Measurements from ENCODE around the gene SETDB1. TPM values are rescaled to one million over a fixed set of nuclear protein-coding genes. Genes with fewer than 3 reads are reported as not detected.
"Not testable (repeated sequence)": the region's sequence is repeated elsewhere in the genome, so short reads cannot be mapped to it uniquely, and the experiment has no call there.

Gene SETDB1
- total RNA-seq (2014; rRNA removed; shearing (Covaris generic)) (21.4 and 30.2 TPM in 2 replicates), polyA plus RNA-seq (2016; fragmentation: Nextera tagmentation; extraction: Ambion mirVana) (9.7 and 10.2 TPM in 2 replicates)

GRCh38 chr1:150926097-150926741 is at the start of gene SETDB1:
SETDB1 (plus strand) TSS chr1:150926363; CDS start chr1:150927715, 1,352 bp downstream.
- Histone ChIP-seq H3K4me3 (peak within 1 kb of the TSS; percentile 86), H3K4me2 (ENCODE audit: unreplicated experiment) (peak within 1 kb of the TSS; percentile 89), H3K79me2 (ENCODE audit: insufficient read depth) (peaks cover 38% of the 10 kb centered on the region), H4K20me1 (ENCODE audit: insufficient read depth) (no peaks in the 10 kb centered on the region), H2AFZ (peak within 1 kb of the TSS; percentile 94), H3F3A (ENCODE audit: insufficient read depth) (0 out of 2 replicates have a peak, but pooled peaks cover 11% of the 10 kb centered on the region), H3K9ac (peak within 1 kb of the TSS; percentile 96), H3K4me1 (ENCODE audit: insufficient read depth) (peaks cover 8% of the 10 kb centered on the region), H3K27me3 (replicated peaks; ENCODE audit: insufficient read depth) (no peaks in the 10 kb centered on the region), H3K9me3 (ENCODE audit: low read depth) (no peaks in the 10 kb centered on the region), H3K9me2 (ENCODE audit: insufficient read depth) (no peaks in the 10 kb centered on the region), H3K27ac (peak within 1 kb of the TSS; percentile 67), H3K36me3 (ENCODE audit: low read depth) (peaks cover 22% of the 10 kb centered on the region)
- WGBS, 2 experiments (ENCODE audit: low coverage in 1 of 2, low lambda C conversion rate in 2 of 2, missing lambda C conversion rate in 2 of 2): 0 to 1% methylated on average over 30 to 39 of the region's 39 CpGs
- no peak for TF ChIP-seq EZH2phosphoT487 (IDR thresholded peaks at IDR 0.05; ENCODE audit: insufficient read depth, low read depth)
- no peak for TF ChIP-seq EZH2 (IDR thresholded peaks at IDR 0.05; ENCODE audit: insufficient read depth, poor library complexity, severe bottlenecking)
- DNase-seq: peak; percentile 98
- in situ Hi-C loops (cut with MboI): no loop called here

GRCh38 chr1:150878931-150879330 is 47.2 kb upstream of the SETDB1 start:
- Histone ChIP-seq H3F3A (ENCODE audit: insufficient read depth) (peaks cover 40% of the 10 kb centered on the region), H3K27ac (peak overlapping the region; percentile 1; the same call in 1 of the 2 replicates), H3K4me1 (ENCODE audit: insufficient read depth) (peaks cover 37% of the 10 kb centered on the region), H3K79me2 (ENCODE audit: insufficient read depth) (peaks cover 24% of the 10 kb centered on the region)
- H3K4me3 ChIP-seq; H4K20me1 ChIP-seq (ENCODE audit: insufficient read depth); H3K27me3 ChIP-seq (replicated peaks; ENCODE audit: insufficient read depth); H3K9me2 ChIP-seq (ENCODE audit: insufficient read depth); H3K9me3 ChIP-seq (ENCODE audit: low read depth); in situ Hi-C loops (cut with MboI); H2AFZ ChIP-seq; H3K9ac ChIP-seq; H3K36me3 ChIP-seq (ENCODE audit: low read depth); H3K4me2 ChIP-seq (ENCODE audit: unreplicated experiment): not testable (repeated sequence)
- WGBS, 2 experiments (ENCODE audit: low coverage in 1 of 2, low lambda C conversion rate in 2 of 2, missing lambda C conversion rate in 2 of 2): 93 to 96% methylated on average over 2 of the region's 2 CpGs
- peak; percentile 5 for DNase-seq

DNA sequence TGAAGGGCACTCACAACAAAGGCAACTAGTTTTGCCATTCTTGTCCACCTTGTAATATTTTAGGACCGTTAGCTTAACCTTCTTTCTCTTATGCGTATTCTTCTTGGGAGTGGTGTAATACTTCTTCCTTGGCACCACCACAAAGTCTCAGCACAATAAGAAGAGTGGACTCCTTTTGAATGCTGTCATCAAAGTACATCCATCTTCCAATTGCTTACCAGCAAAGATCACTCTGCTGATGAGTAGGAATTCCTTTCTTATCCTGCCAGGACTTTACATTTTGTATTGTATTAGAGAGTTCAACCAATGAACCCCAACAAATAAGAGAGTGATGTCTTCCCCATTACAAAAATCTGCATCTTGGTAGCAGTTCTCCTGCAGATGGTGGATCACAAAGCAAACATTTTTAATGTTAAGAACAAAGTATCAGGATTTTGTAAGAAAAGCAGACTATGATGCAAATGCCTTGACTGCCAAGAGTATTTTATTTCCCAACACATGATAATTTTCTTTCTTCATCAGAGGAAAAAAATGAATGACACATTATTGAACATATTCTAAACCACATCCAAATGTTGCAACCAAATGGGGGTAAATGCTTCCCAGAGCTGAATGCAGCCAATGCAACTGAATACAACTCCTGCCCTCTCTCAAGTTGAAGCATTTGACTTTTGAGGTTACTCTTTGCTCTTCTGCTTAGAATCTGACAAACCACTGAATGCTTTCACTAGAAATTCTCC is 44.7 kb upstream of the SETDB1 start:
- Histone ChIP-seq H3K27ac (peak overlapping the region; percentile 92), H3F3A (ENCODE audit: insufficient read depth) (peaks cover 31% of the 10 kb centered on the region), H3K36me3 (ENCODE audit: low read depth) (no peaks in the 10 kb centered on the region), H3K9me3 (ENCODE audit: low read depth) (no peaks in the 10 kb centered on the region), H3K27me3 (replicated peaks; ENCODE audit: insufficient read depth) (no peaks in the 10 kb centered on the region), H3K4me1 (ENCODE audit: insufficient read depth) (peaks cover 32% of the 10 kb centered on the region), H3K9ac (peak overlapping the region; percentile 60), H2AFZ (peak overlapping the region; percentile 82), H3K9me2 (ENCODE audit: insufficient read depth) (no peaks in the 10 kb centered on the region), H3K4me3 (peak overlapping the region; percentile 59), H3K4me2 (ENCODE audit: unreplicated experiment) (peak overlapping the region; percentile 86), H3K79me2 (ENCODE audit: insufficient read depth) (no peaks in the 10 kb centered on the region), H4K20me1 (ENCODE audit: insufficient read depth) (no peaks in the 10 kb centered on the region)
- WGBS, 2 experiments (ENCODE audit: low coverage in 1 of 2, low lambda C conversion rate in 2 of 2, missing lambda C conversion rate in 2 of 2): 0 to 2% methylated on average over 2 of the region's 2 CpGs
- in situ Hi-C loops (cut with MboI): no loop called here
- DNase-seq: peak; percentile 94
- TF ChIP-seq EZH2phosphoT487 (IDR thresholded peaks at IDR 0.05; ENCODE audit: insufficient read depth, low read depth): peak; percentile 83; the same call in 1 of the 2 replicates
- no peak for TF ChIP-seq EZH2 (IDR thresholded peaks at IDR 0.05; ENCODE audit: insufficient read depth, poor library complexity, severe bottlenecking)

- Histone ChIP-seq H3F3A (ENCODE audit: insufficient read depth) (peaks cover 31% of the 10 kb centered on the region), H3K4me1 (ENCODE audit: insufficient read depth) (peaks cover 37% of the 10 kb centered on the region)
- 98 to 99% methylated on average over 5 of the region's 5 CpGs for WGBS, 2 experiments (ENCODE audit: low coverage in 1 of 2, low lambda C conversion rate in 2 of 2, missing lambda C conversion rate in 2 of 2)
- H3K36me3 ChIP-seq (ENCODE audit: low read depth); H4K20me1 ChIP-seq (ENCODE audit: insufficient read depth); H3K9ac ChIP-seq; H3K9me2 ChIP-seq (ENCODE audit: insufficient read depth); H3K27me3 ChIP-seq (replicated peaks; ENCODE audit: insufficient read depth); DNase-seq; in situ Hi-C loops (cut with MboI); H3K9me3 ChIP-seq (ENCODE audit: low read depth); H3K4me3 ChIP-seq; H3K27ac ChIP-seq; H3K4me2 ChIP-seq (ENCODE audit: unreplicated experiment); H2AFZ ChIP-seq; H3K79me2 ChIP-seq (ENCODE audit: insufficient read depth): not testable (repeated sequence)
Measured at GRCh38 chr1:150883121-150883520, 43.0 kb upstream of the SETDB1 start.

Data from GM23248 (cell line).